IPS-20b (cell line): Measurements from ENCODE around the gene CEACAM18.
"Not testable (repeated sequence)": the region's sequence is repeated elsewhere in the genome, so short reads cannot be mapped to it uniquely, and the experiment has no call there.

ENCODE experiments used
- H3K27ac ChIP-seq: one replicate; pipeline ENCODE4 v1.5.1; 2013; ENCODE audit warnings: low read length
- H3K27me3 ChIP-seq: 2 replicates; pipeline ENCODE4 v1.6.1; 2013; ENCODE audit warnings: mild to moderate bottlenecking, low read length, inconsistent platforms; ENCODE audit not compliant: insufficient read depth
- H3K36me3 ChIP-seq: 2 replicates; pipeline ENCODE4 v1.6.1; 2013; ENCODE audit warnings: low read depth, mild to moderate bottlenecking, inconsistent platforms, low read length, moderate library complexity; ENCODE audit not compliant: insufficient read depth
- H3K4me1 ChIP-seq: 2 replicates; pipeline ENCODE4 v1.6.1; 2013; ENCODE audit warnings: mild to moderate bottlenecking, control low read depth, inconsistent platforms, low read length, moderate library complexity; ENCODE audit not compliant: insufficient read depth
- H3K4me3 ChIP-seq: 2 replicates; pipeline ENCODE4 v1.5.1; 2013; ENCODE audit warnings: mild to moderate bottlenecking, low read length, inconsistent platforms
- H3K9ac ChIP-seq: 2 replicates; pipeline ENCODE4 v1.6.1; 2013; ENCODE audit warnings: low read depth, mild to moderate bottlenecking, inconsistent platforms, low read length, moderate library complexity
- H3K9me3 ChIP-seq: 2 replicates; pipeline ENCODE4 v1.6.1; 2013; ENCODE audit warnings: mild to moderate bottlenecking, low read depth, low read length, inconsistent platforms; ENCODE audit not compliant: insufficient read depth

Gene CEACAM18

GRCh38 chr19:51478381-51479234 is at the start of gene CEACAM18:
TSS of gene CEACAM18 (plus strand) at chr19:51478539.
- peaks cover 12% of the 10 kb centered on the region; the same call in 1 of the 2 replicates for H3K9me3 ChIP-seq
- no peaks in the 10 kb centered on the region for H3K4me1 ChIP-seq
- no peaks in the 10 kb centered on the region for H3K36me3 ChIP-seq
- no peak within 1 kb of the TSS for H3K4me3 ChIP-seq
- peaks cover 2% of the 10 kb centered on the region; the same call in 1 of the 2 replicates for H3K27me3 ChIP-seq
- H3K9ac ChIP-seq, result no peak within 1 kb of the TSS
- H3K27ac ChIP-seq, result no peak within 1 kb of the TSS

- H3K9me3 ChIP-seq, result no peaks in the 10 kb centered on the region
- H3K36me3 ChIP-seq, result no peaks in the 10 kb centered on the region
- no peaks in the 10 kb centered on the region; the same call in 1 of the 2 replicates for H3K27me3 ChIP-seq
- no peak overlapping the region for H3K27ac ChIP-seq
- H3K9ac ChIP-seq, result no peak overlapping the region
- no peak overlapping the region for H3K4me3 ChIP-seq
- no peaks in the 10 kb centered on the region for H3K4me1 ChIP-seq
These were observed 48.1 kb upstream of the CEACAM18 start for GRCh38 chr19:51430221-51430620.

- no peak overlapping the region for H3K4me3 ChIP-seq
- no peaks in the 10 kb centered on the region for H3K9me3 ChIP-seq
- no peak overlapping the region for H3K27ac ChIP-seq
- no peaks in the 10 kb centered on the region; the same call in 1 of the 2 replicates for H3K27me3 ChIP-seq
- H3K9ac ChIP-seq, result no peak overlapping the region
- H3K36me3 ChIP-seq, result no peaks in the 10 kb centered on the region
- H3K4me1 ChIP-seq, result no peaks in the 10 kb centered on the region
These were observed 47.2 kb upstream of the CEACAM18 start for GRCh38 chr19:51431124-51431523.

GRCh38 chr19:51433043-51433442 is 45.3 kb upstream of the CEACAM18 start:
- Histone ChIP-seq H3K36me3 (no peaks in the 10 kb centered on the region), H3K9ac (no peak overlapping the region), H3K27me3 (peaks cover 4% of the 10 kb centered on the region), H3K4me1 (no peaks in the 10 kb centered on the region), H3K27ac (no peak overlapping the region), H3K9me3 (no peaks in the 10 kb centered on the region), H3K4me3 (no peak overlapping the region)

GRCh38 chr19:51434456-51434855 is 43.9 kb upstream of the CEACAM18 start:
- Histone ChIP-seq H3K9me3 (no peaks in the 10 kb centered on the region), H3K27me3 (peaks cover 4% of the 10 kb centered on the region), H3K27ac (no peak overlapping the region), H3K4me1 (no peaks in the 10 kb centered on the region), H3K9ac (no peak overlapping the region), H3K4me3 (no peak overlapping the region), H3K36me3 (no peaks in the 10 kb centered on the region)

GRCh38 chr19:51439021-51439465 is 39.3 kb upstream of the CEACAM18 start:
- Histone ChIP-seq H3K9ac (no peak overlapping the region), H3K27ac (no peak overlapping the region), H3K9me3 (no peaks in the 10 kb centered on the region), H3K36me3 (no peaks in the 10 kb centered on the region), H3K4me3 (no peak overlapping the region), H3K27me3 (peaks cover 4% of the 10 kb centered on the region), H3K4me1 (no peaks in the 10 kb centered on the region)

- no peaks in the 10 kb centered on the region for H3K36me3 ChIP-seq
- H3K4me3 ChIP-seq, result no peak overlapping the region
- H3K4me1 ChIP-seq, result no peaks in the 10 kb centered on the region
- H3K27ac ChIP-seq, result no peak overlapping the region
- peaks cover 4% of the 10 kb centered on the region for H3K27me3 ChIP-seq
- no peaks in the 10 kb centered on the region for H3K9me3 ChIP-seq
- H3K9ac ChIP-seq, result no peak overlapping the region
These were observed 38.3 kb upstream of the CEACAM18 start for GRCh38 chr19:51440052-51440451.

- H3K36me3 ChIP-seq, result no peaks in the 10 kb centered on the region
- H3K27ac ChIP-seq, result no peak overlapping the region
- H3K4me1 ChIP-seq, result no peaks in the 10 kb centered on the region
- no peaks in the 10 kb centered on the region for H3K9me3 ChIP-seq
- H3K9ac ChIP-seq, result no peak overlapping the region
- peaks cover 4% of the 10 kb centered on the region for H3K27me3 ChIP-seq
- H3K4me3 ChIP-seq, result no peak overlapping the region
These were observed 37.4 kb upstream of the CEACAM18 start for GRCh38 chr19:51440846-51441409.

- no peak overlapping the region for H3K27ac ChIP-seq
- H3K4me3 ChIP-seq, result no peak overlapping the region
- H3K9me3 ChIP-seq, result no peaks in the 10 kb centered on the region
- H3K36me3 ChIP-seq, result no peaks in the 10 kb centered on the region
- H3K9ac ChIP-seq, result no peak overlapping the region
- peaks cover 3% of the 10 kb centered on the region for H3K27me3 ChIP-seq
- no peaks in the 10 kb centered on the region for H3K4me1 ChIP-seq
These were observed 36.6 kb upstream of the CEACAM18 start for GRCh38 chr19:51441410-51442390.

GRCh38 chr19:51447510-51447909 is 30.8 kb upstream of the CEACAM18 start:
- not testable (repeated sequence) for H3K36me3 ChIP-seq, H3K27me3 ChIP-seq, H3K4me3 ChIP-seq

GRCh38 chr19:51448011-51448410 is 30.3 kb upstream of the CEACAM18 start:
- Histone ChIP-seq H3K36me3 (no peaks in the 10 kb centered on the region), H3K27ac (no peak overlapping the region), H3K4me3 (no peak overlapping the region), H3K9me3 (peaks cover 5% of the 10 kb centered on the region; the same call in 1 of the 2 replicates), H3K4me1 (no peaks in the 10 kb centered on the region), H3K27me3 (no peaks in the 10 kb centered on the region; the same call in 1 of the 2 replicates), H3K9ac (no peak overlapping the region)

More at GRCh38 chr19:51447510-51447909, 30.8 kb upstream of the CEACAM18 start:
- H3K9ac ChIP-seq, H3K27ac ChIP-seq, H3K4me1 ChIP-seq, H3K9me3 ChIP-seq: not testable (repeated sequence)
